BLaER1 (cell line): ENCODE results near the gene PCSK5.

Experiments used
- H3K27ac ChIP-seq: shearing (Covaris generic); formaldehyde crosslinking; 2 replicates; pipeline ENCODE4 v1.8.1; 2022
- H3K27me3 ChIP-seq: shearing (Covaris generic); formaldehyde crosslinking; 2 replicates; pipeline ENCODE4 v1.8.1; 2022
- H3K36me3 ChIP-seq: shearing (Covaris generic); formaldehyde crosslinking; 2 replicates; pipeline ENCODE4 v1.8.1; 2022
- H3K4me1 ChIP-seq: shearing (Covaris generic); formaldehyde crosslinking; 2 replicates; pipeline ENCODE4 v1.8.1; 2022
- H3K4me2 ChIP-seq: shearing (Covaris generic); formaldehyde crosslinking; 2 replicates; pipeline ENCODE4 v1.8.1; 2022
- H3K4me3 ChIP-seq: shearing (Covaris generic); formaldehyde crosslinking; 2 replicates; pipeline ENCODE4 v1.8.1; 2022
- H3K9ac ChIP-seq: shearing (Covaris generic); formaldehyde crosslinking; 2 replicates; pipeline ENCODE4 v1.8.1; 2022
- H3K9me3 ChIP-seq: shearing (Covaris generic); formaldehyde crosslinking; 2 replicates; pipeline ENCODE4 v1.8.1; 2022
- H4K20me1 ChIP-seq: shearing (Covaris generic); formaldehyde crosslinking; 2 replicates; pipeline ENCODE4 v1.8.1; 2022
- Cebpa-rat ChIP-seq: shearing (Covaris generic); IDR thresholded peaks from 2 replicates; pipeline ENCODE4 v1.8.1; 2022

Gene PCSK5

DNA sequence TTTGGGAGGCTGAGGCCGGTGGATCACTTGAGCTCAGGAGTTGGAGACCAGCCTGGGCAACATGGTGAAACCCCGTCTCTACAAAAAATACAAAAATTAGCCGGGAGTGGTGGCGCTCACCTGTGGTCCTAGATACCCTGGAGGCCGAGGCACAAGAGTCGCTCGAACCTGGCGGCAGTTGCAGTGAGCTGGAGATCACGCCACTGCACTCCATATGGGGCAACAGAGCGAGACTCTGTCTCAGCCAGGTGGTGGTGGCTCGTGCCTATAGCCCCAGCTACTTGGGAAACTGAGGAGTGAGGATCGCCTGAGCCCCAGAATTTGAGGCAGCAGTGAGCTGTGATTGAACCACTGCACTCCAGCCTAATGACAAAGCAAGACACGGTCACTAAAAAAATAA is 506.1 kb downstream of the PCSK5 start:
- Histone ChIP-seq H3K27me3 (no peaks in the 10 kb centered on the region), H3K4me3 (no peak overlapping the region), H3K4me1 (peaks cover 19% of the 10 kb centered on the region), H3K9me3 (peaks cover 12% of the 10 kb centered on the region; the same call in 1 of the 2 replicates), H3K4me2 (no peak overlapping the region), H3K9ac (no peak overlapping the region), H4K20me1 (no peaks in the 10 kb centered on the region), H3K27ac (no peak overlapping the region), H3K36me3 (peaks cover 12% of the 10 kb centered on the region; the same call in 1 of the 2 replicates)
- TF ChIP-seq Cebpa-rat, result no peak

DNA sequence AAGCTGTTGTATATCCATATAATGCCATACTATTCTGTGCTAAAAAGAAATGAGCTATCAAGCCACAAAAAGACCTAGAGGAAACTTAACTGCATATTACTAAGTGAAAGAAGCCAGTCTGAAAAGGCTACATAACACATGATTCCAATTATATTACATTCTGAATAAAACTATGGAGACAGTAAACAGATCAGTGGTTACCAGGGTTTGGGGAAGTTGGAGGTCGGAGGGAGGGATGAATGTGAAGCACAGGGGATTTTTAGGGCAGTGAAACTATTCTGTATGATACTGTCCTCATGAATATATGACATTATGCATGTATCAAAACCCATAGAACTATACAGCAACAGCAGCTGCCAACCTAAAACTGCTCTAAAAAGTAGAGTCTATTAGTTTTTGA is 509.4 kb downstream of the PCSK5 start:
- Histone ChIP-seq H3K27me3 (no peaks in the 10 kb centered on the region), H3K36me3 (no peaks in the 10 kb centered on the region), H3K4me3 (no peak overlapping the region), H3K27ac (no peak overlapping the region), H3K9ac (no peak overlapping the region), H4K20me1 (no peaks in the 10 kb centered on the region), H3K4me1 (peaks cover 9% of the 10 kb centered on the region), H3K9me3 (no peaks in the 10 kb centered on the region), H3K4me2 (no peak overlapping the region)
- no peak for TF ChIP-seq Cebpa-rat

DNA sequence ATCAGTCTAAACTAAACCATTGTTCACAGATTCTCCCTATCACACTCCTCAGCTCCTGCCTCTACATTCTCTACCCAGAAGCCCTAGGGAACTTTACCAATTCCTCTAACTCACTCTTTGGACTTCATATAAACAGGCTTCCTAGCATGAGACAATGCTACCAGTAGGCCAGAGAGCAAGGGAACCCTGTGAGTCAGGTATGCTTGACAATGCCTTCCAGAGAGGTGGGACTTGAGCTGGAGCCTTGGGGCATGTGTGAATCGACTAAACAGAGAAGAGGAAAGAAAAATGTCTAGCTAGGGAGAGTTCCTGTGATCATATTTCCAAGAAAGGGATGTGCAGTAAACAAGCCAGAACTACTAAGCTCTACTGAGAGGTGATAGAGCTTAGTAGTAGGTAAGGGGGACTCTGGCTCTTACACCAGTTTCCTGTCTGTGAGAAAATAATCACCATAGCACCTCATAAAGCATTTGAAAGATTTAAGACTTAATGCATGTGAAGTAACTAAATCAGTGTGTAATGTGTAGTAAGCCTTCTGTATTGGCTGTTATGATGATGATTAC is 510.1 kb downstream of the PCSK5 start:
- no peak overlapping the region for H3K27ac ChIP-seq
- TF ChIP-seq Cebpa-rat, result no peak
- H3K4me3 ChIP-seq, result no peak overlapping the region
- no peaks in the 10 kb centered on the region for H4K20me1 ChIP-seq
- peaks cover 3% of the 10 kb centered on the region for H3K4me1 ChIP-seq
- H3K36me3 ChIP-seq, result no peaks in the 10 kb centered on the region
- H3K9ac ChIP-seq, result no peak overlapping the region
- H3K4me2 ChIP-seq, result no peak overlapping the region
- no peaks in the 10 kb centered on the region for H3K27me3 ChIP-seq
- H3K9me3 ChIP-seq, result no peaks in the 10 kb centered on the region

DNA sequence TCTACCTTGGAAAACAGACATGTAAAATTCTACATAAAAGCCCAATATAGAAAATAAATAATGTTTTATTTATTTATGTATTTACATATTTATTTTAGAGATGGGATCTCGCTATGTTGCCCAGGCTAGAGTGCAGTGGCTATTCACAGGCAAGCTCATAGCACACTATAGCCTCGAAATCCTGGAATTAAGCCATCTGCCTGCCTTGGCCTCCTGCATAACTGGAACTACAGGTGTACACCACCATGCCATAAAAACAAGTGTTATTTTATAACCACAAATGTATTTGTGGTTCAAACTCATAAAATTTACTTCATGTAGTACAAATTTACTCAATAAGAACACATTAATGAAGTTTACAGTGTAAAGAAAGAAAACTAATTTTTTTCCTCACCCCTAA is 510.7 kb downstream of the PCSK5 start:
- no peaks in the 10 kb centered on the region for H3K9me3 ChIP-seq
- H3K4me2 ChIP-seq, result no peak overlapping the region
- H3K4me1 ChIP-seq, result no peaks in the 10 kb centered on the region
- no peaks in the 10 kb centered on the region for H4K20me1 ChIP-seq
- no peaks in the 10 kb centered on the region for H3K36me3 ChIP-seq
- no peak overlapping the region for H3K27ac ChIP-seq
- no peak for TF ChIP-seq Cebpa-rat
- no peak overlapping the region for H3K9ac ChIP-seq
- no peaks in the 10 kb centered on the region for H3K27me3 ChIP-seq
- H3K4me3 ChIP-seq, result no peak overlapping the region

DNA sequence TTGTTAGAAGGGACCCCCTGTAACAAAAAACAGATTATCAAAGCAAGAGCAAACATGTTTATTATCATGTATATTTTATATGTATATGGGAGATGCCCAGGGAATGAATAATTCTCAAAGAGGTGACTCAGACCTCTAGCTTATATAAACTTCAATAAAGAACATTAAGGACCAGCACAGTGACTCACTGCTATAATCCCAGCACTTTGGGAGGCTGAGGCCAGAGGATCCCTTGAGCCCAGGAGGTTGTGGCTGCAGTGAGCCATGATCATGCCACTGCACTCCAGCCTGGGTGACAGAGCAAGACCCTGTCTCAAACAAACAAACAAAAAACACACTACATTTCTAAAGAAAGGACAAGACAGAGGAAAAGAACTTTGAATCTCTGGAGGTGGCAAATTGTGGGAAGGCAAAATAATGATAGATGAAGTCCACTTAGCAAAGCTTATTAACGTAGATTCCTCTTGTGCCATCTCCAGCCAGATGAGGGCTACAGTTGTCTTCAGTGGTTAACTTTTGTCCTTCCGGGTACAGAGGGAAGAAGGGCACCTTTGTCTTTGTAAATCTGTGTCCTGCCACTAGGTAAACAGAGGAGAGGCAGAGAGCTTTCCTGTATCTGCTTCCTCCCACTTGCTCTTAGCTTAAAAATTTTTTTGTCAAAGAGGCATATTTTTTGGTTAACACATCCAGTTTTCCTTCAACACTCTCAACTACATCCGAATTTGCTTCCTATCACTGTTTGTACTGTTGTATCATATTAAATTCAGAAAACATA is 511.3 kb downstream of the PCSK5 start:
- Histone ChIP-seq H3K9me3 (no peaks in the 10 kb centered on the region), H3K27me3 (no peaks in the 10 kb centered on the region), H3K4me3 (no peak overlapping the region), H3K4me2 (no peak overlapping the region), H4K20me1 (no peaks in the 10 kb centered on the region), H3K36me3 (no peaks in the 10 kb centered on the region), H3K27ac (no peak overlapping the region), H3K9ac (no peak overlapping the region), H3K4me1 (no peaks in the 10 kb centered on the region)
- TF ChIP-seq Cebpa-rat, result no peak

DNA sequence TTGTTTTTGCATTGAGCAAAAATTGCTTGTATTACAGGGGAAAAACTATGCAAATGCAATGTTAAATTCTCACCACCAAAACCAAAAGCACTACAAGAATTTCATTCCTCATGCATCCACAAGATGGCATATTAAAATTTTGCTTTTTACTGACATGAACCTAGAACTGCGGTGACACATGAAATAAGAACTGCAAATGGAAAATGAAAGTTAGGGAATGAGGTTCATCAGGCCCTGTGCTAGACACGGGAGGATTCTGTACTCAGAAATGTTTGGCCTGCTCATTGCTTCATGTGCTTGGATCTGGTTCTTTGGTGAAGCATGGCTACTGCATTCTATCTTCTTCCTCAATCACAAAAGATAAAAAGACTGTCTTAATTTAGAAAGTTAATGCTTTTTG is 512.9 kb downstream of the PCSK5 start:
- Histone ChIP-seq H3K4me2 (peak overlapping the region; percentile 20; the same call in 1 of the 2 replicates), H3K27ac (no peak overlapping the region), H3K27me3 (no peaks in the 10 kb centered on the region), H3K36me3 (no peaks in the 10 kb centered on the region), H3K9me3 (no peaks in the 10 kb centered on the region), H3K4me1 (peaks cover 1% of the 10 kb centered on the region), H3K4me3 (no peak overlapping the region), H3K9ac (no peak overlapping the region), H4K20me1 (no peaks in the 10 kb centered on the region)
- no peak for TF ChIP-seq Cebpa-rat

DNA sequence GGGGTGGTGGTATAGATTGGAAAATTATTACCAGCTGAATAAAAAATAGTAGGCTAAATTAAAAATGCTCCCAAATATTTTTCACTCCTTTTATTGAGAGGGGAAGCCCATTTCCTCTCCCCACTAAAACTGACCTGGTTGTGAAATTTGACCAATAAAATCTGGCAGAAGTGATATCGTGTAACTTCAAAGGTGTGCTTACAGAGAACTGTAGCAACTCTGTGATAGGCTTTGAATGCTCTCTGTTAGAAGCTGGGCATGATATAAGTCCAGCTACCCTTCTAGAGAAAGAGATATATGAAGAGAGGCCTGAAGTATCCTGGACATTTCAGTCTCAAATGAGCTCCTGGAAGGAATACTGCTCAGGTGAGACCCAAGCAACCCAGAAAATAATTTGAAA is 513.9 kb downstream of the PCSK5 start:
- Histone ChIP-seq H3K4me3 (no peak overlapping the region), H3K27me3 (no peaks in the 10 kb centered on the region), H3K27ac (no peak overlapping the region), H3K36me3 (no peaks in the 10 kb centered on the region), H3K9ac (no peak overlapping the region), H3K9me3 (no peaks in the 10 kb centered on the region), H4K20me1 (no peaks in the 10 kb centered on the region), H3K4me2 (no peak overlapping the region), H3K4me1 (peaks cover 12% of the 10 kb centered on the region)
- TF ChIP-seq Cebpa-rat, result no peak

DNA sequence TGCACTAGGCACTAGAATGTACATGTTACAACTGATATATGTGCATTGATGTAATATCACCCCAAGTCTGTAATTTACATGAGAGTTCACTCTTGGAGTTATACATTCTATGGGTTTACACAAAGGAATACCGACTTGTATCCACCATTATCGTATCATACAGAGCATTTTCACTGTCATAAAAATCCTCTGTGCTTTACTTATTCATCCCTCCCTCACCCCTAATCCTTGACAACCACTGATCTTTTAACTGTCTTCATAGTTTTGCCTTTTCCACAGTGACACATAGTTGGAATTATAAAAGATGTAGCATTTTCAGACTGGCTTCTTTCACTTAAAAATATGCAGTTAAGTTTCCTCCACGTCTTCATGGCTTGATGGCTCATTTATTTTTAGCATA is 514.9 kb downstream of the PCSK5 start:
- H3K27ac ChIP-seq, result no peak overlapping the region
- no peaks in the 10 kb centered on the region for H3K27me3 ChIP-seq
- peaks cover 12% of the 10 kb centered on the region for H3K4me1 ChIP-seq
- no peak for TF ChIP-seq Cebpa-rat
- H3K9ac ChIP-seq, result no peak overlapping the region
- no peaks in the 10 kb centered on the region for H3K36me3 ChIP-seq
- H3K9me3 ChIP-seq, result no peaks in the 10 kb centered on the region
- no peak overlapping the region for H3K4me2 ChIP-seq
- H4K20me1 ChIP-seq, result no peaks in the 10 kb centered on the region
- H3K4me3 ChIP-seq, result no peak overlapping the region

DNA sequence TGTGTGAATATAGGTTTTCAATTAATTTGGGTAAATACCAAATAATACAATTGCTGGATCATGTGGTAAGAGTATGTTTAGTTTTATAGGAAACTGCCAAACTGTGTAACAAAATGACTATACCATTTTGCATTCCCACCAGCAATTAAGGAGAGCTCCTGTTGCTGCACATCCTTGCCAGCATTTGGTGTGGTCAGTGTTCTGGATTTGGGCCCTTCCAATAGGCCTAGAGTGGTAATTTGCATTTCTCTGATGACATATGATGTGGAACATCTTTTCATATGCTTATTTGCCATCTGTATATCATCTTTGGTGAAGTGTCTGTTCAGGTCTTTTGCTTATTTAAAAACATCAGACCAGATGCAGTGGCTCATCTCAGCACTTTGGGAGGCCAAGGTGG is 515.4 kb downstream of the PCSK5 start:
- no peak overlapping the region for H3K9ac ChIP-seq

More for the DNA sequence above, 515.4 kb downstream of the PCSK5 start:
- Histone ChIP-seq H3K4me2 (no peak overlapping the region), H4K20me1 (no peaks in the 10 kb centered on the region), H3K36me3 (no peaks in the 10 kb centered on the region), H3K27me3 (no peaks in the 10 kb centered on the region), H3K4me3 (no peak overlapping the region), H3K9me3 (no peaks in the 10 kb centered on the region), H3K4me1 (peaks cover 12% of the 10 kb centered on the region), H3K27ac (no peak overlapping the region)
- no peak for TF ChIP-seq Cebpa-rat
